IMR-90 (cell line): ENCODE measurements around the gene SPRED2.

Source experiments
- CTCF ChIP-seq: conservative IDR thresholded peaks from 2 replicates; pipeline ENCODE4 v1.5.1; 2012; ENCODE audit warnings: mild to moderate bottlenecking, low read depth, low read length, improper control_type of control experiment
- POLR2A ChIP-seq: IDR thresholded peaks from 2 replicates; pipeline ENCODE4 v1.6.1; 2012; ENCODE audit warnings: mild to moderate bottlenecking, low read depth, low read length
- RCOR1 ChIP-seq: IDR thresholded peaks from 2 replicates; pipeline ENCODE4 v1.6.1; 2012; ENCODE audit warnings: mild to moderate bottlenecking, low read length, improper control_type of control experiment; ENCODE audit not compliant: insufficient replicate concordance

- no peak for TF ChIP-seq CTCF
- TF ChIP-seq POLR2A, result peak; percentile 27; the same call in 1 of the 2 replicates
- TF ChIP-seq RCOR1, result no peak
Observed at GRCh38 chr2:65300761-65301711, 131.4 kb downstream of the SPRED2 start.
